GM18519 (cell line): Measurements from ENCODE around the gene HTR3C.

Experiments used
- ATAC-seq: cut with Tn5 transposase; IDR thresholded peaks from one replicate; pipeline ENCODE4 v1.9.1; 2021; ENCODE audit warnings: mild to moderate bottlenecking, moderate library complexity; ENCODE audit not compliant: unreplicated experiment, low FRiP score

The HTR3C gene

DNA sequence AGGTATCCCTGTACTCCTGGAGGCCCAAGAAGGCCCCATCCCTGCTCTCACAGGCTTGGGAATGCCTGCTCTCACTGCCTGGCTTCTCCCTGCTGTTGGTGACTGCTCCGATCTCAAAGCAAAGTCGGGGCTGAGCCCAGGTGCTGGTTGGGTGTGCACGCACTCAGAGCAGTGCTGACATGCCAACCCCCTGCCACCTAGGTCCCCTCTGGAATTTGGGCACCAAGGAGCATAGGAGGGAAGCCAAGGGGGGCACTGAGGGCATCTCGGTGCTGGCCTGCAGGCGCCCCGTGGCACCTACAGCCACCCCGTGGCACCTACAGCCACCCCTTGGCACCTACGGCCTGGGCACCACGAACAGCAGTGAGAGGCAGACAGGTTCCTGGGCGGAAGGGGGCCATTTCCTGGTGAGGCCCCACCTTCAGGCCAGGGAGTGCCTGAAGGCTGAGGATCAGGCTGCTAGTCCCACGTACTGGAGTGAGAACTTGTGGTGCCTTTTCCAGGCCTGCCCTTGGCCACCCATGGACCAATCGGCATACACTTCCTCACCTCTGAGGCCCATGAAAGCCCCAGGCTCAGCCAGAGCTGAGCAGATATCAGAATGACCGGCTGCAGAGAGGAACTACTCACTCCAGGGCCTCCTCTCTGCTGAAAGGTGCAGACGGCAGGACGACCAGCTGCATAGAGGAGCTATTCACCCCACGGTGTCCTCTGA lies 28.4 kb downstream of the HTR3C start:
- ATAC-seq: no peak

DNA sequence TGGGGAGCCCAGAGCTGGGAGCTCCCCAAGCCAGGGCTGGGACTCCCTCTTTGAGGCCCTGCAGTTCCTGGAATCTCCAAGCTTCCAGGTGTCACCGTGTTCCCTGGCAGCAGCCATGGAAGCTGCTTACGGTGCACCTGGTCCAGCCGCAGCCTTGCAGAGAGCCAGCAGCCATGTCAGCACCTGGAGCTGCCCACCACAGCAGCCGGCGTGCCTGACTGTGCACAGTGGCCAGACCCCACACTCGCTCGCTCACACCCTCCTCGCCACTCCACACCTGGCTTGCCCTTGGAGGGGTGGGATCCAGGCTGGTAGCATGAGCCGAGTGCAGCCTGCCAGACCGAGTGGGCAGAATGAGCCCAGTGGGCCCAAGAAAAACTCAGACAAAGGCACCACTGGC lies 29.2 kb downstream of the HTR3C start:
- no peak for ATAC-seq

DNA sequence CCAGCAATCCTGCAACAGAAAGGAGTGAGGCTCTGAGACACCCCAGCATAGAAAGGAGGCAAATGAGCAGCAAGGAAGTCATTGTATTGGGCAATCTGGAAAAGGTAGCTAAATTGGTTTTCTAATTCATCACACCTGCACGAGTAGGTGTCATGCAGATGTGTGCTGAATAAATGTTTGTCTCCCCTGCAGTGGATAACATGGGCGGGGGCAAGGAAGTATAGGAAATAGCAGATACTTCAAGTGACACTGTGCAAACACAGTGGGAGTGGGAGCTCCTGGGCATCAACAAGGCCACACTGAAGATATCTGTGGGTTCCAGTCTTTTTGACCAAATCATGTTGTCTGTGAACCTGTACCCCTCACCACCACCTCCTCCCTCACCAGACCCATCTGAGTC lies 29.6 kb downstream of the HTR3C start:
- ATAC-seq: no peak

DNA sequence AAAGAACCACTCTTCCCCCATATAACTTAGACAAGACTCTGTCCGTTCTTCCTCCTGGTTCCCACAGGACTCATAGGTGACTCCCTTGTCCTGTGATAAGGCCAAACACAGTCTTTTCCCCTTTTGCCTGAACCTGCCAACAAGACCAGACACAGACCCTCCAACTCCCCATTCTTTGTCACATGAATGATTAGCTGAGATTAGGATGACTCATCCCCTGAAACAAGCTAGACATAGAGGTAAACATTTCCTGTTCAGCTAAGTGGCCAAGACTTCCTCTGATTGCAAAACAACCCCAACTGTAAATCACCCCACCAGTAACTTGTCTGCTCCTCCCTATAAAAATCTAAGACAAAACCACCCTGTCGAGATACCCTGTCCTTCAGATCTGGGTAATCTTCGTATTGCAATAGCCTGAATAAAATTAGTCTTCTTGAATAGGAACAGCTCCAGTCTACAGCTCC lies 32.6 kb downstream of the HTR3C start:
- ATAC-seq: no peak

DNA sequence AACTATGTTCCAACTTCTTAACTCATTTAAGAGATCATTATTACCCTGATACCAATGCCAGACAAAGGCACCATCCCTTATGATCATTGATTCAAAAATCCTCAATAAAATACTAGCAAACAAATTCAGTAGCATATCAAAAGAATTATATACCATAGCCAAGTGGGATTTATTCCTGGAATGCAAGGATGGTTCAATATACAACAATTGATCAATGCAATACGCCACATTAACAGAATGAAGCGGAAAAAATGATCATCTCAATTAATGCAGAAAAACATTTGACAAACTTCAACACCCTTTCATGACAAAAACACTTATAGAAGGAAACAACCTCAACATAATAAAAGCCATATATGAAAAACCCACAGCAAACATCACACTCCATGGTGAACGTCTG lies 39.4 kb downstream of the HTR3C start:
- no peak for ATAC-seq

DNA sequence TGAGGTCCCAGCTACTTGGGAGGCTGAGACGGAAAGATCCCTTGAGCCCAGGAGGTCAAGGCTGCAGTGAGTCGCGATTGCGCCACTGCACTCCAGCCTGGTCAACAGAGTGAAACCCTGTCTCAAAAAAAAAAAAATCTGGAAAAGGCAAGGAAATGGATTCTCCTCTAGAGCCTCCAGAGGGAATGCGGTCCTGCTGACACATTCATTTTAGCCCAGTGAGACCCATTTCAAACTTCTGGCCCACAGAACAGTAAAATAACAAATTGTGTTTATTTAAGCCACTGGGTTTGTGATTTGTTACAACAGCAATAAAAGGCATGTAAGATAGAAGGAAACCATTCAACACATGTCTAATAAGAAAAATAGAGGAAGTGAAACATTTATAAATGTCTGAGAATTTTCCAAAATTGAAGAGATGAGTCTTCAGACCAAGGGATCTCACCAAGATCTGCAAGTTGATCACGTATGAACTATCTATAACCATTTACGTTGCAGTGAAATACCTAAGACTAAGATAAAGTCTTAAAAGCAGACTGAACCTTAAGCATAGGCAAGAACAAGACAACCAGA lies 44.0 kb downstream of the HTR3C start, which contains the start of gene HTR3E:
Gene HTR3E (plus strand): TSS at position 254 of the 573 bp plus-strand sequence. CDS start 466 bp downstream, outside the sequence.
- ATAC-seq: no peak

DNA sequence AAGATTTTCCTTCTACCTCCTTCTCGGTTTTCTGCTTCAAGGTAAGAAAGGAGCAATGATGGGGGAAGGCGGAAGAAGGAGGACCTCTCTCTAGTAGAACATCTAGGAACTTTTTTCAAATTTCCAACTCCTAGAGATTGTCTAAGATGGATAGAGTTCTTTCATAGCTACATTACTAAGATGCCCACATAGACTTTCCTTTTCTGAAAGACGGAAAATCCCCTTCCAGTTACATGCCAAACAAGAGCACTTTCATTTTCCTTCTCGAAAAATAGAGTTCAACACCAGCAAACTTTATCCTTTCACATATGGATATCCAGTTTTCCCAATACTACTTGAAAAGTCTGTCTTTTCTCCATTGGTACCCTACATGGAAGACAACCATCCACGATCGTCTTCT lies 44.7 kb downstream of the HTR3C start:
- ATAC-seq: no peak

DNA sequence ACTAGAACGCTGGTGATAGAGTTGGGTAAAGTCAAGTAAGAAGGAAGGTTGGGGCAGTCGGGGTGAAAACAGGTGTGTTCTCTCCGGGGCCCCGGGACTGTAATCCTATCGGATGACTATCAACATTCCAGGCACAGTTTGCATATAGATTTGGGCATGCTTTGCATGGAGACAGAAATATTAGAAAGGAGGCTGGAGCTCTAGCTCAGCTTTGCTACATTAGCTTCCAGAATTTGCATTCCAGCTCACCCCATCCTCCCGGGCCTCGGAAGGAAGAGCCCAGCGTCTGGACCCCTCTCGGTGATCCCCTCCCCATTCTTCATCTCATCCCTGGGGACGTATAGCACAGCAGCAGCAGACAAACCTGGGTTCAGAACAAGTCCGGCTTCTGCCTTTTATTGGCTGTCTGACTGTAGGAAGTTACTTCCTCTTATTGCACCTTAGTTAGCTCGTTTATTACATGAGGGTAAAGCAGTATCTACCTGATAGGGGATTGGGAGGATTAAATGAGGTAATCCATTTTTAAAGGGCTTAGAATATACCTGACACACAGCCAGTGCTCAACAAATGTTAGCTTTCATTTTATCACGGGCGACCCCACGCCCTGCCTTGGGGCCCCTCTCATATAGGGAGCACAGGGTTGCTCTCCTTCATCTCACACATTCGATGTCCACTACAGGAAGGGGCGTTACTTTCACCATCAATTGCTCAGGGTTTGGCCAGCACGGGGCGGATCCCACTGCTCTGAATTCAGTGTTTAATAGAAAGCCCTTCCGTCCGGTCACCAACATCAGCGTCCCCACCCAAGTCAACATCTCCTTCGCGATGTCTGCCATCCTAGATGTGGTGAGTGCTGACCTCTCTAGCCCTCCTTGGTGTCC lies 47.2 kb downstream of the HTR3C start:
- ATAC-seq: no peak
